ENCODE results near the gene MVB12B.

Gene MVB12B

DNA sequence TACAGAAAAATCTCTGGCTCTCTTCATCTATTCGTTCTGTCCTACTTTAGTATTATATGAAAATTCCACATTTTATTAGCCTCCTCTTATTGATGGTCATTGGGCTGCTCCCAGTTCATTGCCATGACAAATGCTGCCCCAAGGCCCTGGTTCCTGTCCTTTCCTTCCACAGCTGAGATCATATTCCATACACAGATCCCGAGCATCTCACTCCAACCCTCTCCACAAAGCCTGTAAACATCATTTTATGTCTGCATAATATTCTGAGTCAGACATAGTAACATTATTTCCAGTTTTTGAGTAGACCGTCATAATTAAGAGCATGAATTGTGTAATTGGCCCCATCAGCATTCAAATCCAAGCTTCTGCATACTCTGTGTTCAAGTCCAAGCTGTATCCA is 86.3 kb downstream of the MVB12B start:
- no peak for DNase-seq

DNA sequence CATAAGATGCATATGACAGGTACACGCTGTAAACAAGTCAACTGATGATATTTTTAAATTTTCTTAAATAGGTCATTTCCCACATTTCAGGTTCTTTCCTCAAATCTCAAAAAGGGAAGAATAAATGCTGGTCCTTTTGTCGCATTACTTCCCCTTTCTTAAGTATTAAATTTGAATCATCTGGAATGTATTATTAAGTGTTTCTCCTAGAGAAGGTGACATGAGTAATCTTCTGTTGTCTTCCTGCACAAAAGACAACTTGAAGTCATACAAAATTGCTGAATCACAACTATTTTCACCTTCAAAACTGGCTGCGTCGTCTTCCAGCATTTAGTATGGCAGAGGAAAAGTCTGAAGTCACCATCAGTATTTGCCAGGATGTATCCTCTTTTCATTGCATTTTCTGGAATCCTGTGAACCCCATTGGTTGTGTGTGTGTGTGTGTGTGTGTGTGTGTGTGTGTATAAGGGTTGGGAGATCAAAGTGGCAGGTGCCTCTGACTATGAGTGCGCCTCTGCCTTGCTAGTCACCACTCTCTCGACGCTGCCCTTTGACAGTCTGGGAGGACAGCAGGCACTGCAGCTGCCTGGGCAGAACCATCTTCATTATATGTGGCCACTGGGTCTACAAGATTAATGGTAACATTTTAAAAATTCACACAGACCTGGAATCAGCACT is 86.9 kb downstream of the MVB12B start:
- DNase-seq, result no peak

DNA sequence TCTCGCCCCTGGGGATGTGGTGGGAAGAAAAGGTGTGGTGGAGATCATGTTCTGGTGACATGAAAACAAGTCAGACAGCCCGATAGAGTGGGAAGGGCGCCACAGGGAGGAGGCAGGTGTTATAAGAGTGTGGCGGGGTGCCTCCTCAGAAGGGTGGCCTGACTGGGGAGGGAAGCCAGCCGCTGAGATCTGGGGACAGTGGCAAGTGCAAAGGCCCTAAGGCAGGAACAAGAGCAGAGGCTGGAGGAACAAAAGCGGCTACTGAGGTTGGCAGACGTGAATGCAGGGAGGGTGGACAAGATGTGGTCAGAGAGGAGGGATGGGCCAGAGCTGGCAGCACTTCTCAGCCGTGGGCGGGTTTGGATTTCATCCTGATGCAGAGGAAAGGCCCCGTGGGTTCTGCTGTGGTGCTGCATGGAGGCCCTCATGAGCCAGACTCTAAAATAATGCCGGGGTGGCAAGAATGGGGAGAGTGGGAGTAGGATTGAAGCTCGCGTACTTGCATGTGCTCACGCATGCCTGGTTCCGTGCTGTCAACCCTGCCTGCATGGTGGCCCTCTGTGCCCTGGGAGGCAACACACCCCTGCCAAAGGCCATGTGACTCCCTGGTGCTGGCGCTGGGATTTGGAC is 89.2 kb downstream of the MVB12B start:
- no peak for DNase-seq

DNA sequence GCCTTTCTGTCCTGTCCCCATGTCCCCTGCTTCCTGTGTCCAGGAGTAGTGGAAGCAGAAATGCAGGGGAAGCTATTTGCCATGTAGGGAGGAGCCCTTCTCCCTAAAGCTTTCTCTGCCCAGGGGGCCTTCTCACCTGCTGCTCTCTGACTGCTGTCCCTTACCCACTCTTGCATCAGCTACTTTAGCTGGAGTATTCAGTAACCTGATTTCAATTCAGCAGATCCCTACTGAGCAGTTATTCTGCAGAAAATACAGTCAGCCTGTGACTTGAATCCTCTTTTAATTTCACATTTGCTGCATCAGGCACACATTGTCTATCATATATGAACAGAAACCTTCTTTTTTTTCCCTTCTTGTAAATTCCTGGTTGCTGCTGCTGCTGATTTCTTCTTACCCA is 90.4 kb downstream of the MVB12B start:
- no peak for DNase-seq

DNA sequence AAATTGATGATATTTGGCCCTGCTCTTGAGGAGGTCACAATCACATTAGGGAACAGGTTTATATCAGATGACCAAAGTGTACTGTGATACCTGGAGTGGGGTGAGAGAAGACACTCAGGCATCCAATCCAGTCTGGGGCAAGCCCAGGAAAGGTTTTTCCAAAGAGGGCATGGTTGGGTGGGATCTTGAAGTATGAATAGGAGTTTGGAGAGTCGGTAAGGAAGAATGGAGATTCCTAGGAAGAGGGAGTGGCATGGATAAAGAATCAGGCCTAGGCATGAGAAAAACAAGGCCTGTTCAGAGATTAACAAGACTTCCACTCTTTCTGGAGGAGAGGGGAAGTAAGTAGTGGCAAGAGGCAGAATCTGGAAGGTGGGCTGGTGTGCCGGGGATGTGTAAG is 91.1 kb downstream of the MVB12B start:
- no peak for DNase-seq

DNA sequence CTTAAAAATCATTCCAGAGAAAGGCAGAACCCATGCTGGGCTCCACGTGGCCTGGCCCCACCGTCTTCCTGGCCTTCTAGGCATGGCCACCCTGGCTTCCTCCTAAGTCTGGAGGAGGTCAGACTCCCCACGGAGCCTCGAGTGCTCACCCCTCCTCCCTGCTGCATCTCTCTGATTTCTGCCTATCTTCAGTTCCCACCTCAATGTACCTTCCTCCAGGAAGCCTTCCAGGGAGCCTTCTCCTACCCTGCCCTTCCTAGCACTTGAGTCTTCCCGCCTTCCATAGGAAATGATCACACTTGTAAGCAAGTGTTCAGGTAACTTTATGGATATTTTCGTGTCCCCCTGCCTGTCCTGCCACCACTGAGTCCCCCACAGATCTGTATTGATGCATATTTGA is 92.0 kb downstream of the MVB12B start:
- no peak for DNase-seq

DNA sequence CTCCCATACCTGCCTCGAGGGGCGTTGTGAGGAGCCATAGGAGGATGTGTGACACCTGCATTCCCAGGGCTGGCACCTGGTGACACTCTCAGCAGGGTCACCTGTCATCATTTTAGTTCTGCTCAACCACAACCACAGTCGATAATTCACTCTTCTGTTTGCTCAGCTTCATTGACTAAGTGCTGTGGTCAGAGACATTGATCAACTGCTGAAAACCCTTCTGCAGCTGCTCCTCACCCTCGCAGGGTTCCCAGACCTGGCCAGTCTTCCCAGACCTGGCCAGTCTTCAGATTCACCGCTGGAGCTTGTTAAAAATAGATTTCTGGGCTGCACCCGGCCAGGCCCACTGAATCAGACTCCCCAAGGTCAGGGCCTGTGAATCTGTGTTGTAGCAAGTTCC is 92.8 kb downstream of the MVB12B start:
- DNase-seq, result no peak

DNA sequence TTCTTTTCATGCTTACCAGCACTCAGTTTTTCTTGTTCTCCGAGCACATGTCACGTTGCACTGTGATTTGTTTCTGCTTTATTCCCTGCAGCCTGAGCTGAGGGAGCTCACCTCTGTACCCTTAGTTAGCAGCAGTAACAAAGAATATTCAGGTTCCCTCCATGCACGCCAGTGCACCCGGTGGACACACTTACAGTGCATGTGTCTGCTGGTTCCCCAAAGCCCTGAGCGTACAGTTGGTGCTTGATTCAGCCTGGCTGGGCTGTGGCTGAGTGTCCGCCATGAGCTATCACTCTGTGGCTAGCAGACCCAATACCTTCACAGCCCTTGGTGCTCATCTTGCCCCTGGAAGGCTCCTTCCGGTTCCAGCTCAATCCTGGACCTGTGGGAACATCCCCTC is 93.5 kb downstream of the MVB12B start:
- no peak for DNase-seq

DNA sequence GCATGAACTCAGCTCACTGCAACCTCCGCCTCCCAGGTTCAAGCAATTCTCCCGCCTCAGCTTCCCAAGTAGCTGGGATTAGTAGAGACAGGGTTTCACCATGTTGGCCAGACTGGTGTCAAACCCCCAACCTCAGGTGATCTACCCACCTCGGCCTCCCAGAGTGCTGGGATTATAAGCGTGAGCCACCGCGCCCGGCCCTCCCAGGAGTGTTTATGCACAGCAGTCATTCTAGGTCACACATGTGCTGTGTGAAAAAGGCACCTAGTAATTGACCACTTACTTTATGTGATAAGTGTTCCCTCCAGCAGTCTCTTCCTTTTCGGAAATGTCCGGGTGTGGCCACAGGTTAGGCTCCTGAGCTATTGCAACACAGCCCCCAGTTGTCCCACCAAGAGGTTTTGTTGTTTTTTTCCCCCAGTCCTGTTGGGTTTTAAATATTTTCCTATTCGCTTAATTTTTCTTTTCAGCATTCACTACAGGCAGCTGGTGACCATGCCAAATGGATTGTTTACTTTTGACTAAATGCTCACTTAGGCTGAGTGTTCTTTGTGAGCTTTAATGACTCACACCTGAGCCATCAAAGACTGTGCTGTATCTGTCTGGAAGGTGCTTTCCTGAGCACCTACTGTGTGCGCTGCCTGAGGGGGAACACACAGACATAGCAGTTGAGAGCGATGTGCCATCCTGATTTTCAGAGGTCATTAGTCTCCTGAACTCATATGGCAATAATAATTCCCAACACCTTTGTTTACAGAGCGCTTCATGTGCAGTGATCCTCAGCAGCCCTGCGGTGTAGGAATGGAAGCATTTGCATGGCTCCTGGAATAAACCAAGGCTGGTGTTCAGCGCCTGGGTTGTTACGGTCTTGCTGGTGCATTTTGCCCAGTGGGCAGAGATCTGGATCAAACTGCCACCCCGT is 94.3 kb downstream of the MVB12B start:
- no peak for DNase-seq

DNA sequence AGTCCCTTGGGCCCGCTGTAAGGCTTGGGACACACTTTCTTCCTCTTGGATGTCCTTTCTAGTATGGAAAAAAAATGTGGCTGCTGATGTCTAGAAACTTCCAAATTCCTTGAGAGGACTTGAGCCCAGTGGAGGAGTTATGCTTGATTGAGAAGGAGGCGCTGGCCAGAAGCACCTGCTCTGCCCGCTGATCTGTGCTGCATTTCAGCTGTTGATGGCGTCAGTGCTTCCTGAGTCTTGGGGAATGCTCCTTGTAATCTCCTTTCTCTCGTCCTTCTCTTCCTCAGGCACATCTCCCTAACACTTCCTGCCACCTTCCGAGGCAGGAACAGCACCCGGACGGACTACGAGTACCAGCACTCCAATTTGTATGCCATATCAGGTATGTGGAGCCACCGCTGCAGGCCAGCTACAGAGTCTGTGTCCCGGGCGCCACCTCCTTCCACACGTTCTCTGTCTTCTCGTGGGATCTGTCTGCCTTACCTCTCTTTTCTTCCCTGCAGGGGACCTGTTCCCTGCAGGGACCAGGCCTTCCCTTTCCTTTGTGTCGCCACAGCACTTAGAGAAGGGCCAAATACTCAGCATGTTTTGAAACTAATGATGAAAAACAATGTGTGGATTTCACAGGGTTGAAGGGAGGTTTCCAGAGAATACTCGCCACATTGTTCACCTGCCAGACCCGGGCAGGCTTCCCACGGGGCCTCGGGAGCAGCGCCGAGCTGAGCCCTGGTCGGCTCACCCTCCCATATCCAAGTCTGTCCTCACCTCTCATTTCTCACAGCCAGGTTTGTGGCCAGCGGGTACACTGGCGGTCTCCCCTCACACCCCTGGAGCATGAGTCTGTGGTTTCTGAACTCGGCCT is 95.2 kb downstream of the MVB12B start:
- no peak for DNase-seq

DNA sequence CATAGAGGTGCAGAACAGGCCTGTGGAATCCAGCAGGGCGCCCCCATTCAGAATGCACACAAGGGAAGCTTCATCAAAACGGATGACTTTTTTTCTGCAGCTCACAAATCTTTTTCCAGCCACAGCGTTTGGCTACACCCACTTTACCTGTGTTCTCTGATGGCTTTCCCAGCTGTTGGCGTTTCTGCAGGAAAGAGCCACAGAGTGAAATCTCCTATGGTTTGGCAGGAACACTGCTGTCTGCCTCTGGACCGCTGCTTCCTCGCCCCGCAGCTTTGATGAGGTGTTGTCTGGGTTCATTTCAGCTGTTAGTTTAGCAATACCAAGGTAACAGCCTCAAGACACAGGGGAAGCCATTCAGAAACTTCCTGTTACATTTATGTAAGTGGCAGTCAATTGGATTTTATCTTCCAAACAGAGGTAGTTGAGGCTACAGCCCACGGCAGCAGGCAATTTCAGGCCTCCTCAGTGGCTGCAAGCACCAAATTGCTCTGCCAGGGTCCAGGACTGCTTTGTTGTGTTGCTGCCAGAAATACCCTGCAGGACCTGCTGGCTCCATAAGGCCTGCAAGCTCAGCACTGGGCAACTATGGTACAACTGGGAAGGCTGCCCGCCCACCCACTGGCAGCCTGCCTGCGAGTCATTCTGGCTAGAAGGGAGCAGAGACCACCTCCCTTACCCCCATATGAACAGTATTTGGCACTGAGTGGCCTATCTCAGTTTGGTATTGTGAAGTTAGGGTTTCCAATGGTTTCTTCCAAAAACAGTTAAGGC is 96.7 kb downstream of the MVB12B start:
- DNase-seq, result no peak

DNA sequence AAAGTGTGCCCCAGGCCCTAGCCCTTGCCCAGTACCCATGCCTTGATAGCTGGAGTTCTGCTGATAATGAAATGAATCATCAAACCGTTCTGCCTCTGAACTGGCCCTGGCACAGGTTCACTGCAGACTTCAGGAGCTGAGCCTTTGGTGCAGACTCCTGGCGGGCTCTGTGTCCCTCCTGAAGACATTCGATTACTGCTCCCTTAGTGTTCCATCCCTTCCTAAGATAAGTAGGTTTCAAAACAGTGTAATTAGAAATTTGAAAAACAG is 97.2 kb downstream of the MVB12B start:
- DNase-seq, result no peak

DNA sequence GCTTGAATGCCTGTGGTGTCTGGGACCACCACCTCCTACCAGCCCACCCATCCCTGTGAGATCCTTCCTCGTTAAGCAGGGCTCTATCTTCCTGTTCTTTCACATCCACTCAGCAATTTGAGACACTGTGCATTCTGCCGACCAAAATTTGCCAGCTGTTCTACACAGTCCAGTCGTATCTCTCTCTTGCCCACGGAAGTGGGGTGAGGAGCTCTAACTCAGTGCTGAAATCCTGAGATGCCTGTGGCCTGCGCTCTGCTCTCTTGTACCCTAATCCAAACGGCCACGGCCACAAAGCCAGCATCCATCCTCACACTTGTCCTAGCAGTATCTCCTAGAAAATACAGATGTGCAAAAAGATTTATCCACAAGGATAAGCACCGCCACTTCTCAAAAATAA is 97.9 kb downstream of the MVB12B start:
- DNase-seq, result no peak

DNA sequence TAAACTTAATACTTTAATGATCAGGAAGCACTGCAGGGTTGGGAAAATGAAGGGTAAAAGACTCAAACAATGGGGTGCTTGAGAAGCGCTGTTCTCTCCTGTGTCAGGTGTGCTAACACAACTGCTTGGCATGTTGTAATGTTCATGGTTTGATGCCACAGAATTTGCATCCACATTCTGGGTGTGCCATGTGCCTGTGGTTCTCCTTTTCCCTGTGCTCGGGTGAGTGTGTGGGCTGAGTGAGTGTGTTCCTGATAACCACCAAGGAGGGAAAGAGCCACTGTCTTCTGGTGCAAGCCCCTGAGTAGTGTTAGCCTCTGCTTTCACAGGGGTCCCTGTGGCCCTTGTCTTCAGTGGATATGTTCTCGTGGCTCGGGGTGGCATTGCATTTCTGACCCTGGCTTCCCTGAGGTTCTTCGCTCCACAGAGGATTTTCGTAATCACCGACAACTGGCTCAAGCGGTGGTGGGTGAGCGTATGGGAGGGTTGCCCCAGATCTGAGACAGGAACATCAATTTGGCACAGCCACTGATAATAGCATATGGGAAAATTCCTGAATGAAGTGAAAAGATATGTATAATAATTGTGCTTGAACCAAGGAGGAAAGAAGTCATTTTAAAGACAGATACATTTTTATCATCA is 102.0 kb downstream of the MVB12B start:
- DNase-seq, result no peak

DNA sequence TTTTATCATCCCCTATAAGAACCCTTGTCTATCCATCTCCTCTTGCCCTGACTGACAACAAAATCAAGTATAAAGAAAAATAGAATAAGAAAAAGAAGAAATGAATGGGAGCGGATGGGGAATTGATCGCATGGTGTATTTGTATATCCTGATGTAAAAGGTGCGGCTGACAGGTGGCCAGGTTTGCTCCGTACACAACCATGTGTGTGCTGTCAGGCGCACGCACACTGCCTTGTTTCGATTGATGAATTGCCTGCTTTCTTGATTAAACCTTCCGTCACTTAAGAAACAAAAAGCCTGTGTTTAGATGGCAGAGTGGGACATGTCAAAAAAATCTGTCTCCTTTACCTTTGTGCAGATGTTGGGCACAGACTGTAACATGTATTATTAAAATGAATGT is 102.6 kb downstream of the MVB12B start:
- no peak for DNase-seq

DNA sequence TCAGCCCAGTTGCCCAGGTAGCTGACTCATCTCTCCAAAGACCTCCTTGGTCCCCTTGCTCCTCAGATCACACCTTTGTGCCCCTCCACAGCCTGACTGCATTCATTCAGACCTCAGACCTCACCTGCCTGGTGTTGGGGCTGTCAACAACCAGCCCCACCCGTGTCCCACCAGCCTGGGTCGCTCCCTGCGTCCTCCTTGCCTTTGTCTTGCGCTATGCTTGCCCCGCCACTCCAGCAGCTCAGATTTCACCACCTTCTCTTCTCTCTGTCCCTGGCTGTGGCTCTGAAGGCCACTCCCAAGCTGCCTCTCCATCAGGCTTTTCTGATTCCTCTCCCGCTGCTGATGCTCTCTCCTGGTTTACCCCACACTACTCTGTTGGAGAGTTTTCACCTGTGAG is 103.5 kb downstream of the MVB12B start:
- no peak for DNase-seq

DNA sequence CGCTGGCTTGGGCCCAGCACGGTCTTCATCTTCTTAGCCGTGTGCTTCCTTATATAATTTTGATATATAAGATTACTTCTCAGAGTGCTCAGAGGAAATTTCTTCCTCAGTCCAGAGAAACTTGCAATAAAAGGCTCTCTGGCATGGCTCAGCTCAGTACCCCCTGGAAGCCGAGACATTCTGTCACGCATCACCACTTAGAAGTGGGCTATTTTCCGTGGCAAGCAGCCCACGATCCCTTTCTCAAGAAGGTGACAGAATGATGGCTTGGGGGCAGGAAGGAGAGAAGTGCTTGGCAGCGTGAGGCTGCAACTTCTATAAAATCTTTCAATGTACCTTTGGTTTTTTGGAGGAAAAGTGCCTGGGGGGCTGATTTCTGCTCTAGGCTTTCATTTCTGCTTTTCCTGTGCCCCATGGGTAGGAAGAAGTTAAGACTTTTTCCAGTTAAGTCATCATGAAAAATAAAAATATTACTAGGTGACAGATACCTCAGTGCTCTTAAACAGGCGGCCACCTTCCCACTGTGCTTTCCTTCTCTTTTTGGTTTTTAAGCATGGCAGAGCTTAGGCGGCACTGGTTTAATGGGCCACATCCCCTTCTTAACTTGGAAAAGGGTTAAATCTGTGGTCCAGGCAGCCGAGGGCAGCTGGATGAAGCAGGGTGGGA is 104.6 kb downstream of the MVB12B start:
- DNase-seq, result no peak

DNA sequence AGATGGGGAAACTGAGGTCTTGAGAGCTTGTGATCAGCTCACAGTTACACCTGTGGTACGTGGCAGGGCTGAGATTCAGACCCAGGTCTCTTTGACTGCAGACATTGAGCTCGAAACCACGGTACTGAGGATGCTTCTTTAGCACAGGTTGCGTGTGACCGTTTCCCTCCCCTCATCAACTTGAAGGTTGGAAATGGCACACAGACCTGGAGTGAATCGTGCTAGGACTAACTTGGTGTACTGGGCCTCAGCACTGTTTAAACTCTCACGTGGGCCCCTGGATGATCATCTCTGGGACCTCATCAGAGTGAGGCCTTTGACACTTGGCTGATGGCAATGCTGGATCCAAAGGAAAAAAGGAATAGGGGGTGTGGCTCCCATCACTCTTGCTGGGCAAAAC is 106.0 kb downstream of the MVB12B start:
- no peak for DNase-seq

DNA sequence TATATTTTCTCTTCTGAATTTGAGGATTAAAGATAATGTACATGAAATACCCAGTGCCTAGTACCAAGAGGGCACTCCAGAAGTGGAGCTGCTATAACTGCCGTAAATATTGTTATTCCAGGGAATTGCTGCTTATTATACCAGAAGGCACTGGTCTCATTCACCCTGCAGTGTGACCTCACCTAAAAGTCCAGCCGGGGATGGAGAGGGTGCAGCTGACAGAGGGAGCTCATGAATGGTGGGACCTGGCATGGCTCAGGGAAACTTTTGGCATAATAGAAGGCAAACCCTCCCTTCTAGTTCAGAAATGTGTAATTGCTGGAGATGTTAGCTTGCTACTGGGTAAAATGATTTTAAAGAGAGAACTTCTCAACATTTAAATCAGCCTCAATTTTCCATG is 108.5 kb downstream of the MVB12B start:
- no peak for DNase-seq

DNA sequence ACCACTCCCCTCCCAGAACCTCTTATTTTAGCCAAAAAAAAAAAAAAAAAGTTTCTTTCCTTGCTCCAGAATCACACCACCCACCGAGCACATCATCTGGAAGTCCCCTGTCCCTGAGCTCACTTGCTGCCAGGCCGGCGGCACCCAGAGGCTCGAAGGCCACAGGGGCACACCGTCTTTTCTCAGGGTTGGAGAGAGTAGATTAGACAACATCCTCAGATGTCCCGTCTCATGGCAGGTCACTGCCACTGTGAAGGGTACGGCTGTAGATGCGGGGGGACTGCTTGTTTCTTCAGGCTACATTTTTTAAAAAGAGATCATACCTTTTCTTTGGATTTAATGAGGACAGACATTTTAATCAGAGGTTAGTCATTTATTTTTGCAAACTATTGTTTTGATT is 109.0 kb downstream of the MVB12B start:
- no peak for DNase-seq

DNA sequence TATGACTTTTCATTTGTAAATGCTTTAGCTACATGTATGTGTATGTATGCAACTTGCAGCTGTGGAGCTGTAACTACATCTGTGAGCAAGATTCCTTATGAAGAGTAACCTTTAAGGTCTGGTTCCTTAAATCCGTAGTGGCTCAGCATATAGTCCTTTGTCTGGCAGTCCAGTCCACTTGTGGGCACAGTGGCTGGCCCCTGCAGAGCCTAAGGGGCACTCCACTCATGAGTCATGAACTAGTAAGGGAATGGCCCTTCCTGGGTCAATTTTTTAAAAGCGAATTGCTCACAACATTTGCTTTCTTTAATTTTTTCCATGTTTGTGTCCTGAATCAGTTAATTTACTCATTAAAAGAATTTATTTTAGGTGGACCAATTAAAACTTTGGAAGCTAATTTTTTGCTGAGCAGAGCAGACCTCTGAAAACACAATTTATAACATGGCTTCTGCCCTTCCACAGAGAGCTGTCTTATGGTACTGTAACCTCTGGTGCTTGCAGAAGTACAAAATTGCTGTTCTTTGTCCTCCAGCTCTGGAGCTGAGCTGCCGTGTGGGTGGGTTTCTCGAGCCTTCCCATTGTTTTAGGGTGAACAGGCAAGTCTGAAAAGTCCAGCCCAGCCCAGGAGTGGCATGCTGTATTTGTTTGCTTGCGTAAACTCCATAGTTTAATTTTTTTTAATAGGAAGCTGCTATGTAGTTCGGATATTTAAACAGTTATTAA is 110.1 kb downstream of the MVB12B start:
- DNase-seq, result no peak
